ENCODE results near the gene NDUFAF2.
"Not testable (repeated sequence)": the region's sequence is repeated elsewhere in the genome, so short reads cannot be mapped to it uniquely, and the experiment has no call there.

NDUFAF2 gene

GRCh38 chr5:61182449-61182848 is 237.4 kb downstream of the NDUFAF2 start:
- no peak for DNase-seq

- no peak for DNase-seq
These were observed 238.5 kb downstream of the NDUFAF2 start for GRCh38 chr5:61183538-61183937.

GRCh38 chr5:61184708-61185107 is 239.7 kb downstream of the NDUFAF2 start:
- no peak for DNase-seq

- no peak for DNase-seq
These were observed 241.6 kb downstream of the NDUFAF2 start for GRCh38 chr5:61186634-61187033.

- DNase-seq, result not testable (repeated sequence)
These were observed 242.3 kb downstream of the NDUFAF2 start for GRCh38 chr5:61187352-61187751.

GRCh38 chr5:61187826-61188225 is 242.8 kb downstream of the NDUFAF2 start:
- not testable (repeated sequence) for DNase-seq

GRCh38 chr5:61198606-61199005 is 253.6 kb downstream of the NDUFAF2 start:
- DNase-seq, result no peak

GRCh38 chr5:61200582-61201155 is 255.7 kb downstream of the NDUFAF2 start:
- no peak for DNase-seq

- no peak for DNase-seq
These were observed 257.2 kb downstream of the NDUFAF2 start for GRCh38 chr5:61202213-61202612.
